WTC11 (cell line): ENCODE measurements around the gene CAMK2B. TPM values are rescaled to one million over a fixed set of nuclear protein-coding genes. Genes with fewer than 3 reads are reported as not detected.
"Not testable (repeated sequence)": the region's sequence is repeated elsewhere in the genome, so short reads cannot be mapped to it uniquely, and the experiment has no call there.

ENCODE experiments used
- ATAC-seq: fragments of 200-7000 bp; cut with Tn5 transposase; 2 replicates; pipeline ENCODE4 v1.10.0; 2021; ENCODE audit warnings: mild to moderate bottlenecking, moderate library complexity
- CTCF ChIA-PET: fragments of 300-600 bp; sonication (Branson Sonifier 250); formaldehyde crosslinking; loops from one replicate; lab custom pipeline; 2021; ENCODE audit warnings: antibody characterized with exemption; lab: Charles Lee
- POLR2A ChIA-PET: fragments of 350-600 bp; sonication (Branson Sonifier 250); formaldehyde crosslinking; loops from one replicate; lab custom pipeline; 2021; ENCODE audit warnings: antibody characterized with exemption; lab: Charles Lee
- DNase-seq: peaks from one replicate; pipeline ENCODE4 v3.0.0; 2021; ENCODE audit warnings: low spot score
- H3K27ac Mint-ChIP-seq: 2 replicates; pipeline ENCODE4 v1.8.0; 2021; ENCODE audit warnings: mixed read lengths
- H3K27me3 Mint-ChIP-seq: 2 replicates; pipeline ENCODE4 v1.8.0; 2021; ENCODE audit warnings: low read depth, mild to moderate bottlenecking, moderate library complexity, mixed read lengths
- H3K36me3 Mint-ChIP-seq: 2 replicates; pipeline ENCODE4 v1.8.0; 2021; ENCODE audit warnings: mixed read lengths
- H3K4me1 Mint-ChIP-seq: 2 replicates; pipeline ENCODE4 v1.8.0; 2022; ENCODE audit warnings: mixed read lengths
- H3K4me3 Mint-ChIP-seq: 2 replicates; pipeline ENCODE4 v1.8.0; 2021; ENCODE audit warnings: mild to moderate bottlenecking, moderate library complexity, mixed read lengths
- H3K9me3 Mint-ChIP-seq: 2 replicates; pipeline ENCODE4 v1.8.0; 2021; ENCODE audit warnings: mixed read lengths
- ATF3 ChIP-seq: sonication (generic); formaldehyde crosslinking; conservative IDR thresholded peaks from 2 replicates; pipeline ENCODE4 v1.8.1; 2022; ENCODE audit warnings: mild to moderate bottlenecking, missing genetic modification reagents
- E2F4 ChIP-seq: sonication (generic); formaldehyde crosslinking; IDR thresholded peaks from 2 replicates; pipeline ENCODE4 v1.8.1; 2022; ENCODE audit warnings: low read depth, mild to moderate bottlenecking, moderate library complexity, missing genetic modification reagents, borderline replicate concordance
- ELF4 ChIP-seq: sonication (generic); formaldehyde crosslinking; IDR thresholded peaks from 2 replicates; pipeline ENCODE4 v1.8.1; 2022; ENCODE audit warnings: low read depth, mild to moderate bottlenecking, moderate library complexity, missing genetic modification reagents
- EMX1 ChIP-seq: fragments of 250-450 bp; sonication (Bioruptor Pico); IDR thresholded peaks from 2 replicates; pipeline ENCODE4 v1.8.0; 2021; ENCODE audit warnings: mild to moderate bottlenecking
- ESRRA ChIP-seq: sonication (generic); formaldehyde crosslinking; IDR thresholded peaks from 2 replicates; pipeline ENCODE4 v1.8.1; 2022; ENCODE audit warnings: mild to moderate bottlenecking, missing genetic modification reagents, borderline replicate concordance
- FOXK1 ChIP-seq: sonication (generic); formaldehyde crosslinking; IDR thresholded peaks from 2 replicates; pipeline ENCODE4 v1.8.0; 2022; ENCODE audit warnings: mild to moderate bottlenecking, moderate library complexity, missing genetic modification reagents
- FOXP4 ChIP-seq: sonication (generic); formaldehyde crosslinking; IDR thresholded peaks from 2 replicates; pipeline ENCODE4 v1.8.0; 2022; ENCODE audit warnings: mild to moderate bottlenecking, missing genetic modification reagents
- IRF2 ChIP-seq: sonication (generic); formaldehyde crosslinking; IDR thresholded peaks from 2 replicates; pipeline ENCODE4 v1.8.0; 2022; ENCODE audit warnings: low read depth, missing genetic modification reagents, borderline replicate concordance
- JAZF1 ChIP-seq: fragments of 250-450 bp; sonication (Bioruptor Pico); IDR thresholded peaks from 2 replicates; pipeline ENCODE4 v1.9.0; 2021; ENCODE audit warnings: moderate library complexity, mild to moderate bottlenecking, inconsistent platforms
- MYBL2 ChIP-seq: sonication (generic); formaldehyde crosslinking; IDR thresholded peaks from 2 replicates; pipeline ENCODE4 v1.8.1; 2023; ENCODE audit warnings: mild to moderate bottlenecking, moderate library complexity, missing genetic modification reagents
- NFATC4 ChIP-seq: fragments of 250-450 bp; sonication (Bioruptor Pico); IDR thresholded peaks from 2 replicates; pipeline ENCODE4 v1.9.0; 2021; ENCODE audit warnings: mild to moderate bottlenecking
- NFYB ChIP-seq: sonication (generic); formaldehyde crosslinking; conservative IDR thresholded peaks from 2 replicates; pipeline ENCODE4 v1.8.0; 2022; ENCODE audit warnings: low read depth, missing genetic modification reagents
- PRRX2 ChIP-seq: fragments of 250-450 bp; sonication (Bioruptor Pico); IDR thresholded peaks from 2 replicates; pipeline ENCODE4 v1.8.0; 2021; ENCODE audit warnings: mild to moderate bottlenecking
- SMAD4 ChIP-seq: sonication (generic); formaldehyde crosslinking; IDR thresholded peaks from 2 replicates; pipeline ENCODE4 v1.8.0; 2022; ENCODE audit warnings: mild to moderate bottlenecking, missing genetic modification reagents
- SP1 ChIP-seq: sonication (generic); formaldehyde crosslinking; conservative IDR thresholded peaks from 2 replicates; pipeline ENCODE4 v1.8.1; 2022; ENCODE audit warnings: missing genetic modification reagents
- TEAD4 ChIP-seq: sonication (generic); formaldehyde crosslinking; IDR thresholded peaks from 2 replicates; pipeline ENCODE4 v1.8.0; 2022; ENCODE audit warnings: mild to moderate bottlenecking, missing genetic modification reagents
- ZNF121 ChIP-seq: sonication (generic); formaldehyde crosslinking; IDR thresholded peaks from 2 replicates; pipeline ENCODE4 v1.8.0; 2023; ENCODE audit warnings: missing genetic modification reagents
- ZNF138 ChIP-seq: sonication (generic); formaldehyde crosslinking; conservative IDR thresholded peaks from 2 replicates; pipeline ENCODE4 v1.8.1; 2022; ENCODE audit warnings: mild to moderate bottlenecking, moderate library complexity, missing genetic modification reagents
- ZNF232 ChIP-seq: sonication (generic); formaldehyde crosslinking; IDR thresholded peaks from 2 replicates; pipeline ENCODE4 v1.8.0; 2022; ENCODE audit warnings: mild to moderate bottlenecking, missing genetic modification reagents
- ZNF396 ChIP-seq: fragments of 250-450 bp; sonication (Bioruptor Pico); IDR thresholded peaks from 2 replicates; pipeline ENCODE4 v1.8.0; 2021; ENCODE audit warnings: mild to moderate bottlenecking, moderate library complexity, borderline replicate concordance
- ZNF671 ChIP-seq: fragments of 250-450 bp; sonication (Bioruptor Pico); IDR thresholded peaks from 2 replicates; pipeline ENCODE4 v1.8.0; 2021; ENCODE audit warnings: mild to moderate bottlenecking
- total RNA-seq: library from RNA; stranded (reverse); gene quantifications from 3 replicates; pipeline ENCODE4 v1.2.3, GENCODE V29; 2021
- TF ChIP-seq, protein P1 (sequence below): sonication (generic); formaldehyde crosslinking; IDR thresholded peaks from 2 replicates; pipeline ENCODE4 v1.8.0; 2022; ENCODE audit warnings: missing genetic modification reagents
- TF ChIP-seq, protein P2 (sequence below): fragments of 250-450 bp; sonication (Bioruptor Pico); IDR thresholded peaks from 2 replicates; pipeline ENCODE4 v1.9.0; 2021; ENCODE audit warnings: moderate library complexity, mild to moderate bottlenecking, inconsistent platforms, borderline replicate concordance
- TF ChIP-seq, protein P3 (sequence below): sonication (generic); formaldehyde crosslinking; IDR thresholded peaks from 2 replicates; pipeline ENCODE4 v1.8.0; 2022; ENCODE audit warnings: mild to moderate bottlenecking, missing genetic modification reagents
- TF ChIP-seq, protein P4 (sequence below): sonication (generic); formaldehyde crosslinking; IDR thresholded peaks from 2 replicates; pipeline ENCODE4 v1.8.1; 2023; ENCODE audit warnings: mild to moderate bottlenecking, missing genetic modification reagents
- TF ChIP-seq, protein P5 (sequence below): sonication (generic); formaldehyde crosslinking; IDR thresholded peaks from 2 replicates; pipeline ENCODE4 v1.8.1; 2023; ENCODE audit warnings: mild to moderate bottlenecking, missing genetic modification reagents, moderate library complexity

CAMK2B gene
- total RNA-seq, 1 experiment from 2014 or later, result 0.44 TPM

DNA sequence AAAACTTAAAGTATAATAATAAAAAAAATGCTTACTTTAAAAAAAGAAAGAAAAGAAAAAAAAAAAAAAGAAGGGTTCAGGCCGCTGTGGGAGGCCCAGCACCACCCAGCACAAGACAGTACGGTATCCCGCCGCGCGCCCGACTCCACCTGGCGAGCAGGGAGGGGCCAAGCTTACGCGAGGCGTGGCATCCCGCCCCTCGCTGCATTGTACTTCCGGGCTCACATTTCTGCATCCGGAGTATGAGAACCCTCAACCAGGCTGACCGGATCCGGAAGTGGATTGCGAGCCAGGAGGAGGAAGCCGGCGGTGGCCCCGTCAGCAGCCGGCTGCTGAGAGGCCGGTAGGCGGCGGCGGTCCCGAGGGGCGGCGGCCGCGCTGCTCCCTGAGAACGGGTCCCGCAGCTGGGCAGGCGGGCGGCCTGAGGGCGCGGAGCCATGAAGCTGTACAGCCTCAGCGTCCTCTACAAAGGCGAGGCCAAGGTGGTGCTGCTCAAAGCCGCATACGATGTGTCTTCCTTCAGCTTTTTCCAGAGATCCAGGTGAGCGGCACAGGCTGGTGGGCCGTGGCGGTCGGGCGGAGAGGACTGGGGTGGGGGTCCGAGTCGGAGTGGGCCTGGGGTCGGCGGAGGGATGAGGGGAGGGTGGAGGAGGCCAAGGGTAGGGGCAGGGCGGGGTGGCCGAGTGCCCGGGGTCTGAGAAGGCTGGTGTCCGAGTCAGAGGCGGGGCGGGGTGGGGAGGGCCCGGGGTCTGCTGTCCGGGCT lies 124.5 kb downstream of the CAMK2B start, which contains the start of gene YKT6 (continued):
- TF ChIP-seq, protein P1, sequence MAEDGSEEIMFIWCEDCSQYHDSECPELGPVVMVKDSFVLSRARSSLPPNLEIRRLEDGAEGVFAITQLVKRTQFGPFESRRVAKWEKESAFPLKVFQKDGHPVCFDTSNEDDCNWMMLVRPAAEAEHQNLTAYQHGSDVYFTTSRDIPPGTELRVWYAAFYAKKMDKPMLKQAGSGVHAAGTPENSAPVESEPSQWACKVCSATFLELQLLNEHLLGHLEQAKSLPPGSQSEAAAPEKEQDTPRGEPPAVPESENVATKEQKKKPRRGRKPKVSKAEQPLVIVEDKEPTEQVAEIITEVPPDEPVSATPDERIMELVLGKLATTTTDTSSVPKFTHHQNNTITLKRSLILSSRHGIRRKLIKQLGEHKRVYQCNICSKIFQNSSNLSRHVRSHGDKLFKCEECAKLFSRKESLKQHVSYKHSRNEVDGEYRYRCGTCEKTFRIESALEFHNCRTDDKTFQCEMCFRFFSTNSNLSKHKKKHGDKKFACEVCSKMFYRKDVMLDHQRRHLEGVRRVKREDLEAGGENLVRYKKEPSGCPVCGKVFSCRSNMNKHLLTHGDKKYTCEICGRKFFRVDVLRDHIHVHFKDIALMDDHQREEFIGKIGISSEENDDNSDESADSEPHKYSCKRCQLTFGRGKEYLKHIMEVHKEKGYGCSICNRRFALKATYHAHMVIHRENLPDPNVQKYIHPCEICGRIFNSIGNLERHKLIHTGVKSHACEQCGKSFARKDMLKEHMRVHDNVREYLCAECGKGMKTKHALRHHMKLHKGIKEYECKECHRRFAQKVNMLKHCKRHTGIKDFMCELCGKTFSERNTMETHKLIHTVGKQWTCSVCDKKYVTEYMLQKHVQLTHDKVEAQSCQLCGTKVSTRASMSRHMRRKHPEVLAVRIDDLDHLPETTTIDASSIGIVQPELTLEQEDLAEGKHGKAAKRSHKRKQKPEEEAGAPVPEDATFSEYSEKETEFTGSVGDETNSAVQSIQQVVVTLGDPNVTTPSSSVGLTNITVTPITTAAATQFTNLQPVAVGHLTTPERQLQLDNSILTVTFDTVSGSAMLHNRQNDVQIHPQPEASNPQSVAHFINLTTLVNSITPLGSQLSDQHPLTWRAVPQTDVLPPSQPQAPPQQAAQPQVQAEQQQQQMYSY (CRISPR knock-in tag), result 0 out of 2 replicates have a peak, but pooled peaks have one; percentile 22
- TF ChIP-seq ELF4 (CRISPR knock-in tag), result no peak
- no peak for TF ChIP-seq SMAD4 (CRISPR knock-in tag)
- no peak for TF ChIP-seq ESRRA (CRISPR knock-in tag)
- TF ChIP-seq EMX1 (CRISPR knock-in tag), result no peak
- no peak for TF ChIP-seq JAZF1 (CRISPR knock-in tag)
- no peak for TF ChIP-seq IRF2 (CRISPR knock-in tag)
- TF ChIP-seq, protein P2, sequence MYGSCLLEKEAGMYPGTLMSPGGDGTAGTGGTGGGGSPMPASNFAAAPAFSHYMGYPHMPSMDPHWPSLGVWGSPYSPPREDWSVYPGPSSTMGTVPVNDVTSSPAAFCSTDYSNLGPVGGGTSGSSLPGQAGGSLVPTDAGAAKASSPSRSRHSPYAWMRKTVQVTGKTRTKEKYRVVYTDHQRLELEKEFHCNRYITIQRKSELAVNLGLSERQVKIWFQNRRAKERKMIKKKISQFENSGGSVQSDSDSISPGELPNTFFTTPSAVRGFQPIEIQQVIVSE, result no peak
- TF ChIP-seq NFYB (CRISPR knock-in tag), result no peak
- TF ChIP-seq MYBL2 (CRISPR knock-in tag), result no peak
- no peak for TF ChIP-seq TEAD4 (CRISPR knock-in tag)
- TF ChIP-seq SP1 (CRISPR knock-in tag), result peak; percentile 94
- TF ChIP-seq, protein P3, sequence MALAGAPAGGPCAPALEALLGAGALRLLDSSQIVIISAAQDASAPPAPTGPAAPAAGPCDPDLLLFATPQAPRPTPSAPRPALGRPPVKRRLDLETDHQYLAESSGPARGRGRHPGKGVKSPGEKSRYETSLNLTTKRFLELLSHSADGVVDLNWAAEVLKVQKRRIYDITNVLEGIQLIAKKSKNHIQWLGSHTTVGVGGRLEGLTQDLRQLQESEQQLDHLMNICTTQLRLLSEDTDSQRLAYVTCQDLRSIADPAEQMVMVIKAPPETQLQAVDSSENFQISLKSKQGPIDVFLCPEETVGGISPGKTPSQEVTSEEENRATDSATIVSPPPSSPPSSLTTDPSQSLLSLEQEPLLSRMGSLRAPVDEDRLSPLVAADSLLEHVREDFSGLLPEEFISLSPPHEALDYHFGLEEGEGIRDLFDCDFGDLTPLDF (CRISPR knock-in tag), result no peak
- no peak for TF ChIP-seq E2F4 (CRISPR knock-in tag)
- TF ChIP-seq FOXP4 (CRISPR knock-in tag), result peak; percentile 53; the same call in 1 of the 2 replicates
- TF ChIP-seq NFATC4 (CRISPR knock-in tag), result no peak
- peak; percentile 78 for TF ChIP-seq FOXK1 (CRISPR knock-in tag)
- TF ChIP-seq ZNF671 (CRISPR knock-in tag), result no peak
- TF ChIP-seq ATF3, result no peak
- TF ChIP-seq, protein P4, sequence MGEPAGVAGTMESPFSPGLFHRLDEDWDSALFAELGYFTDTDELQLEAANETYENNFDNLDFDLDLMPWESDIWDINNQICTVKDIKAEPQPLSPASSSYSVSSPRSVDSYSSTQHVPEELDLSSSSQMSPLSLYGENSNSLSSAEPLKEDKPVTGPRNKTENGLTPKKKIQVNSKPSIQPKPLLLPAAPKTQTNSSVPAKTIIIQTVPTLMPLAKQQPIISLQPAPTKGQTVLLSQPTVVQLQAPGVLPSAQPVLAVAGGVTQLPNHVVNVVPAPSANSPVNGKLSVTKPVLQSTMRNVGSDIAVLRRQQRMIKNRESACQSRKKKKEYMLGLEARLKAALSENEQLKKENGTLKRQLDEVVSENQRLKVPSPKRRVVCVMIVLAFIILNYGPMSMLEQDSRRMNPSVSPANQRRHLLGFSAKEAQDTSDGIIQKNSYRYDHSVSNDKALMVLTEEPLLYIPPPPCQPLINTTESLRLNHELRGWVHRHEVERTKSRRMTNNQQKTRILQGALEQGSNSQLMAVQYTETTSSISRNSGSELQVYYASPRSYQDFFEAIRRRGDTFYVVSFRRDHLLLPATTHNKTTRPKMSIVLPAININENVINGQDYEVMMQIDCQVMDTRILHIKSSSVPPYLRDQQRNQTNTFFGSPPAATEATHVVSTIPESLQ (CRISPR knock-in tag), result no peak
- no peak for TF ChIP-seq ZNF396 (CRISPR knock-in tag)
- no peak for TF ChIP-seq ZNF121 (CRISPR knock-in tag)
- TF ChIP-seq, protein P5, sequence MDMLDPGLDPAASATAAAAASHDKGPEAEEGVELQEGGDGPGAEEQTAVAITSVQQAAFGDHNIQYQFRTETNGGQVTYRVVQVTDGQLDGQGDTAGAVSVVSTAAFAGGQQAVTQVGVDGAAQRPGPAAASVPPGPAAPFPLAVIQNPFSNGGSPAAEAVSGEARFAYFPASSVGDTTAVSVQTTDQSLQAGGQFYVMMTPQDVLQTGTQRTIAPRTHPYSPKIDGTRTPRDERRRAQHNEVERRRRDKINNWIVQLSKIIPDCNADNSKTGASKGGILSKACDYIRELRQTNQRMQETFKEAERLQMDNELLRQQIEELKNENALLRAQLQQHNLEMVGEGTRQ, result peak; percentile 32; the same call in 1 of the 2 replicates
- no peak for TF ChIP-seq PRRX2 (CRISPR knock-in tag)
- no peak for TF ChIP-seq ZNF138 (CRISPR knock-in tag)
- TF ChIP-seq ZNF232 (CRISPR knock-in tag), result peak; percentile 87; the same call in 1 of the 2 replicates
- TF ChIP-seq, all 79 proteins: peak for 17

GRCh38 chr7:44200163-44200562 lies 125.2 kb downstream of the CAMK2B start:
- POLR2A ChIA-PET, result interaction anchor here (0.6 kb wide), 1 partner anchor 14 kb away, joined by 3 read pairs; no protein-coding TSS in a partner anchor
- CTCF ChIA-PET, result interaction anchor here (0.7 to 2.3 kb wide), 8 partner anchors 11 to 156 kb away, joined by 3 to 13 read pairs (median 4); partner anchors contain the start of genes DBNL, GCK and POLD2

More at GRCh38 chr7:44200163-44200562, 125.2 kb downstream of the CAMK2B start:
- H3K27me3 Mint-ChIP-seq, result peaks cover 23% of the 10 kb centered on the region
- peak overlapping the region; percentile 48 for H3K4me3 Mint-ChIP-seq
- not testable (repeated sequence) for H3K27ac Mint-ChIP-seq, DNase-seq, H3K9me3 Mint-ChIP-seq, ATAC-seq, H3K36me3 Mint-ChIP-seq
- H3K4me1 Mint-ChIP-seq, result peaks cover 14% of the 10 kb centered on the region
